Right lobe of liver (tissue), 6 donors: ENCODE results near the gene IL36A. TPM values are rescaled to one million over a fixed set of nuclear protein-coding genes. Genes with fewer than 3 reads are reported as not detected.
A peak's percentile ranks its signal among the peaks of the same experiment; 100 is the strongest.

Experiments
- ATAC-seq, 4 donors: fragments of 200-7000 bp; cut with Tn5 transposase; one replicate each; pipeline ENCODE4 v1.9.1; 2020; ENCODE audit warnings: mild to moderate bottlenecking in 4 of 4, moderate library complexity in 4 of 4
- DNase-seq, 3 donors: peaks; one replicate each; pipeline ENCODE4 v3.0.0-alpha.2; 2020
- H3K27ac ChIP-seq, 3 donors: fragments of 200-600 bp; one replicate each; pipeline ENCODE4 v1.8.0; 2022
- H3K27me3 ChIP-seq, 2 donors: fragments of 200-600 bp; one replicate each; pipeline ENCODE4 v1.8.0; 2022
- H3K36me3 ChIP-seq, 4 donors: fragments of 200-600 bp; sonication (generic) in 1 of 4; one replicate each; pipeline versions ENCODE4 v1.5.1 to v1.8.0; 2017 to 2022; ENCODE audit warnings: control low read depth in 1 of 4
- H3K4me1 ChIP-seq, 4 donors: fragments of 200-600 bp; sonication (generic) in 1 of 4; one replicate each; pipeline versions ENCODE4 v1.5.1 to v1.8.0; 2017 to 2022; ENCODE audit warnings: control low read depth in 1 of 4
- H3K4me3 ChIP-seq, 3 donors: fragments of 200-600 bp; one replicate each; pipeline ENCODE4 v1.8.0; 2022
- H3K9me3 ChIP-seq, 4 donors: fragments of 200-600 bp; sonication (generic) in 1 of 4; one replicate each; pipeline versions ENCODE4 v1.5.1 to v1.8.0; 2017 to 2022; ENCODE audit warnings: control low read depth in 1 of 4
- POLR2A ChIP-seq: fragments of 450-650 bp; IDR thresholded peaks from one replicate; pipeline ENCODE4 v1.6.1; 2017; ENCODE audit warnings: antibody characterized with exemption, mild to moderate bottlenecking
- whole genome bisulfite sequencing: methylation state at CpG from one replicate; pipeline ENCODE4 v1.1.6; 2018; ENCODE audit warnings: low coverage, low lambda C conversion rate; ENCODE audit not compliant: insufficient coverage; ENCODE audit errors: missing lambda C conversion rate; 5-methylcytosine and 5-hydroxymethylcytosine counted together
- intact Hi-C, 2 donors: fragments of 100-400 bp; cut with DNase I; formaldehyde crosslinking; loops; one replicate each; pipeline versions ENCODE4 v1.11.2 to v1.14.1; 2022
- total RNA-seq, 6 experiments: library from RNA; depleted of rRNA in 2 of 6; stranded (reverse); fragments of >200 nt in 2 of 6; fragmentation: NEBNext Ultra II Directional in 3 of 6; extraction: Animal tissue kit (Norgen Biotek cat#: 25700) in 3 of 6; gene quantifications; one replicate each; pipeline versions ENCODE4 v1.1.0 to v1.2.4, GENCODE V29; 2016 to 2023
- TF ChIP-seq, protein P1 (sequence below), 4 donors: fragments of 200-600 bp in 3 of 4; fragments of 450-650 bp in 1 of 4; IDR thresholded peaks; one replicate each; pipeline versions ENCODE4 v1.5.1 to v1.8.0; 2016 to 2022; ENCODE audit warnings: antibody characterized with exemption in 4 of 4, mild to moderate bottlenecking in 2 of 4
- donor health status: DM: no; HTN: yes; CAD: no.
- donor health status: DM: no; HTN: no; CAD: no.
- donor health status: DM: no; HTN: no; CAD: no.
- donor health status: DM: no; HTN: yes; CAD: no.
- donor health status: DM: no; HTN: yes; CAD: no.

IL36A gene
- total RNA-seq, 6 experiments from 2014 or later, result not detected

DNA sequence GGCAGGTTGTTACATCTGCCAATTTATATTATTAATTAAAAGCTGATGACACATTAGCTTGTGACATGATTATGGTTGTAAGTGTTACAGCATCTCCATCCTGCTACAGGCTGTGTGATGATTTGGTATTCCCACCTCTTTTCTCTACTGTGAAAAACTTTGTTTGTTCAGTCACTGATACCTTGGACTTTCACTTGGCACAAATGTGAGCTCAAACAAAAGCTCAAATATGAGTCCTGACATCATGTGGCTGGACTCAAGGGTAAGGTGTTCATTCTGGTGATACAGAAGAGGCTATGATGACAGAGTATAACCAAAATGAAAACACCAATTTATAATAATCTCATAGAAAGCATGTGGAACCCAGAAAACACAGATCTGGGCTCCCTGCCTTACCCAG lies 11.4 kb upstream of the IL36A start:
- no peaks in the 10 kb centered on the region for H3K36me3 ChIP-seq
- peaks cover 0 to 3% (median 0%) of the 10 kb centered on the region in 4 donors for H3K4me1 ChIP-seq
- TF ChIP-seq, protein P1, sequence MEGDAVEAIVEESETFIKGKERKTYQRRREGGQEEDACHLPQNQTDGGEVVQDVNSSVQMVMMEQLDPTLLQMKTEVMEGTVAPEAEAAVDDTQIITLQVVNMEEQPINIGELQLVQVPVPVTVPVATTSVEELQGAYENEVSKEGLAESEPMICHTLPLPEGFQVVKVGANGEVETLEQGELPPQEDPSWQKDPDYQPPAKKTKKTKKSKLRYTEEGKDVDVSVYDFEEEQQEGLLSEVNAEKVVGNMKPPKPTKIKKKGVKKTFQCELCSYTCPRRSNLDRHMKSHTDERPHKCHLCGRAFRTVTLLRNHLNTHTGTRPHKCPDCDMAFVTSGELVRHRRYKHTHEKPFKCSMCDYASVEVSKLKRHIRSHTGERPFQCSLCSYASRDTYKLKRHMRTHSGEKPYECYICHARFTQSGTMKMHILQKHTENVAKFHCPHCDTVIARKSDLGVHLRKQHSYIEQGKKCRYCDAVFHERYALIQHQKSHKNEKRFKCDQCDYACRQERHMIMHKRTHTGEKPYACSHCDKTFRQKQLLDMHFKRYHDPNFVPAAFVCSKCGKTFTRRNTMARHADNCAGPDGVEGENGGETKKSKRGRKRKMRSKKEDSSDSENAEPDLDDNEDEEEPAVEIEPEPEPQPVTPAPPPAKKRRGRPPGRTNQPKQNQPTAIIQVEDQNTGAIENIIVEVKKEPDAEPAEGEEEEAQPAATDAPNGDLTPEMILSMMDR (IDR thresholded peaks at IDR 0.05), result no peak
- TF ChIP-seq POLR2A, result no peak
- H3K4me3 ChIP-seq, result no peak overlapping the region
- ATAC-seq (peak; percentile 93 to 99 (median 96)), DNase-seq (peak in 1 of 3 donors; percentile 47)
- no peaks in the 10 kb centered on the region for H3K27me3 ChIP-seq
- intact Hi-C loops, result no loop called here
- H3K9me3 ChIP-seq, result no peaks in the 10 kb centered on the region
- H3K27ac ChIP-seq, result peak overlapping the region in 2 of 3 donors; percentile 17 to 41

DNA sequence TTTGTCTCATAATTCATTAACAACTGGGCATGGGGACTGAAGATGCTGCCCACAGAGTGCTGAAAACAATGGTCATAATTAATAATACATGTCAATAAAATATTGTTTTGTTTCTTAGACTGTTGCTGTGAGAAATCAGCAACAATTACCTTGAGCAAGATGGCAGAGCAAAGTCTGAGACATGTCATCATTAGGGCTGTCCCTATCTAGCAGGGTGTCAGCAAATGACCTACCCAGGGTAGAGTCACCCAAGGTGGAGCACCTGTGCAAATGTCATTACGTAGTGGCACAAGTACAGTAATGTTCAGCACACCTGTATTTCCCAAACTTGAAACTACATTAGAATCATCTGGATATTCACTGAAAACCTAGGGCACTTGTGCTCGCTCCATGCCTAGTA lies 10.6 kb upstream of the IL36A start:
- Histone ChIP-seq H3K4me3 (no peak overlapping the region), H3K27me3 (no peaks in the 10 kb centered on the region), H3K9me3 (no peaks in the 10 kb centered on the region), H3K27ac (peak overlapping the region in 1 of 3 donors; percentile 17), H3K4me1 (peaks cover 0 to 3% (median 0%) of the 10 kb centered on the region in 4 donors), H3K36me3 (no peaks in the 10 kb centered on the region)
- 100% methylated on average over 1 of the region's 2 CpGs for WGBS
- TF ChIP-seq POLR2A, result no peak
- TF ChIP-seq, protein P1 (IDR thresholded peaks at IDR 0.05), result no peak
- no peak for DNase-seq
- intact Hi-C loops, result no loop called here
- peak in 1 of 4 donors; percentile 19 for ATAC-seq

DNA sequence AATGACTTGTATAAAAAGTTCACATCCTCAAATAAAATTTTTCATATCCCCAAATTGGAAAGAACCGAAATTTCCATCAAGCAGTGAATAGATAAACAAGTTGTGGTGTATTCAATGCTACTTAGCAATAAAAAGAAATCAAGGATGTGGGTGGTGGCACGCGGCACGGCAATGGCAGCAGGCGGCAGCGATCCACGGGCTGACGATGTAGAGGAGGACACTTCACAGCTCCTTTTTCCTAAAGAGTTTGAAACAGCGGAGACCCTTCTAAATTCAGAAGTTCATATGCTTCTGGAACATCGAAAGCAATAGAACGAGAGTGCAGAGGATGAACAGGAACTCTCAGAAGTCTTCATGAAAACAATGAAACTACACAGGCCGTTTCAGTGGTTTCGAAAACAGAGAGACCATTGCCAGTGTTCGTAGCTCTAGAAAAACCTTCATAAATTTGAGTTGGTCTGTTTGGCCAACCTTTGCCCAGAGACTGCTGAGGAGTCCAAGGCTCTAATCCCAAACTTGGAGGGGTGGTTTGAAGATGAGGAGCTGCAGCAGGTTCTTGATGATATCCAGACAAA lies 9.8 kb upstream of the IL36A start:
- DNase-seq (no peak), ATAC-seq (no peak)
- no peaks in the 10 kb centered on the region for H3K36me3 ChIP-seq
- H3K27me3 ChIP-seq, result no peaks in the 10 kb centered on the region
- WGBS, result 84% methylated on average over 14 of the region's 14 CpGs
- H3K4me3 ChIP-seq, result no peak overlapping the region
- intact Hi-C loops, result no loop called here
- H3K4me1 ChIP-seq, result peaks cover 0 to 3% (median 0%) of the 10 kb centered on the region in 4 donors
- TF ChIP-seq, protein P1 (IDR thresholded peaks at IDR 0.05), result no peak
- TF ChIP-seq POLR2A, result no peak
- no peaks in the 10 kb centered on the region for H3K9me3 ChIP-seq
- no peak overlapping the region for H3K27ac ChIP-seq

DNA sequence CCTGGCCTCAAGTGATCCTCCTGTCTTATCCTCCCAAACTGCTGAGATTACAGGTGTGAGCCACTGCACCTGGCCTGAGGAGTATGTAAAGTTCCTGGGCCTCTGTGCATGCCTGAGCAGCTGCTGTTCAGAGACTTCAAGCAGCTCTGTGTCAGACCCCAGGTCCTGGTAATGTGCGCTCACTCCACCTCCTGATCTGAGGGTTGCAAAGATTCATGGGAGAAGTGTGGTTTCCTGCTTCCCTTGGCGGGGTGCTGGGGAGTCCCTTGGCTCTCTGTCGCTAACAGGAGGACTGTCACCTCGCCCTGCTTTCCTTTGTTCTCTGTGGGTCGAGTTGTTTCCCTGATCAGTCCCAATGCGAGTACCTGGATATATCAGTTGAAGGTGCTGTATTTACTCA lies 8.6 kb upstream of the IL36A start:
- TF ChIP-seq POLR2A, result no peak
- TF ChIP-seq, protein P1 (IDR thresholded peaks at IDR 0.05), result no peak
- Histone ChIP-seq H3K4me1 (peaks cover 0 to 3% (median 0%) of the 10 kb centered on the region in 4 donors), H3K36me3 (no peaks in the 10 kb centered on the region), H3K27me3 (no peaks in the 10 kb centered on the region), H3K9me3 (no peaks in the 10 kb centered on the region), H3K4me3 (no peak overlapping the region), H3K27ac (no peak overlapping the region)
- intact Hi-C loops, result no loop called here
- no peak for DNase-seq
- no peak for ATAC-seq
- 68% methylated on average over 3 of the region's 6 CpGs for WGBS

DNA sequence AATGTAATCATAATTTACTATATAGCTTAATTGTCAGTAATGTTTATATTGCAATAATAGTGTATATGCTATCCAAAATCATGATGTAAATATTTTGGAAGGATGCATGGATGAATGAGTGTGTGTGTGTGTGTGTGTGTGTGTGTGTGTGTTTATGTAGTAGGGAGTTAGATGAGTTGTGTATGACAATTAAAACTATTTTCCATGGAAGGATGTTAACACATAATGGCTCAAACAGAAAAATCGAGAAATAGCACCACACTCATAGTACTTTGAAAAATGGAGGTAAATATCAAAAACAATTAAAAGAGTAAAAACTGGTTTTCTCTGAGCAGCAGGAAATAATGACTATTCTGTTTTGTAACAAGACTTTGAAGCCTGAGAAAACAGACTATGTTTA lies 8.1 kb upstream of the IL36A start:
- DNase-seq (no peak), ATAC-seq (no peak)
- Histone ChIP-seq H3K36me3 (no peaks in the 10 kb centered on the region), H3K27ac (no peak overlapping the region), H3K4me1 (peaks cover 0 to 3% (median 0%) of the 10 kb centered on the region in 4 donors), H3K27me3 (no peaks in the 10 kb centered on the region), H3K4me3 (no peak overlapping the region), H3K9me3 (no peaks in the 10 kb centered on the region)
- TF ChIP-seq, protein P1 (IDR thresholded peaks at IDR 0.05), result no peak
- TF ChIP-seq POLR2A, result no peak
- WGBS, result 69% methylated on average over 1 of the region's 1 CpG
- intact Hi-C loops, result no loop called here
